Endothelial cell of umbilical vein (primary cell): Measurements from ENCODE around the gene NRXN3. TPM values are rescaled to one million over a fixed set of nuclear protein-coding genes. Genes with fewer than 3 reads are reported as not detected.

Source experiments
- BruUV-seq: library from RNA; stranded (reverse); fragments of 400-500 nt; replicated peaks from 2 replicates; lab custom pipeline; 2021; lab: Mats Ljungman, UMichigan
- CTCF ChIA-PET: fragments of 300-600, 350-600 bp; sonication (Branson Sonifier 250); formaldehyde crosslinking; loops from one replicate; lab custom pipeline; 2021; ENCODE audit warnings: antibody characterized with exemption, inconsistent platforms; lab: Charles Lee
- POLR2A ChIA-PET: fragments of 300-600, 350-600 bp; sonication (Branson Sonifier 250); formaldehyde crosslinking; loops from one replicate; lab custom pipeline; 2021; ENCODE audit warnings: antibody characterized with exemption, inconsistent platforms; lab: Charles Lee
- DNase-seq: peaks from one replicate; pipeline ENCODE4 v3.0.0-alpha.2; 2011; ENCODE audit warnings: low read depth, low spot score
- FAIRE-seq: peaks from 2 replicates; lab custom pipeline; 2011; peaks lifted over from hg19 to GRCh38; lab: Jason Lieb, UNC
- H2AFZ ChIP-seq: 2 replicates; pipeline ENCODE4 v1.6.0; 2012; ENCODE audit warnings: low read depth, low read length, control low read depth, inconsistent platforms
- H3K27ac ChIP-seq: 2 replicates; pipeline ENCODE4 v1.5.1; 2011; ENCODE audit warnings: low read depth, mild to moderate bottlenecking, control low read depth, low read length, moderate library complexity; ENCODE audit not compliant: insufficient read depth
- H3K27me3 ChIP-seq, 2 experiments: 2 replicates each; pipeline versions ENCODE4 v1.6.0 to v1.6.1; 2011; ENCODE audit warnings: low read length in 2 of 2, mixed read lengths in 1 of 2; ENCODE audit not compliant: control insufficient read depth in 2 of 2, insufficient read depth in 2 of 2
- H3K36me3 ChIP-seq, 2 experiments: 2 replicates in 1 of 2; 3 replicates in 1 of 2; pipeline ENCODE4 v1.5.1; 2011; ENCODE audit warnings: low read length in 2 of 2, mild to moderate bottlenecking in 1 of 2, moderate library complexity in 1 of 2; ENCODE audit not compliant: control insufficient read depth in 2 of 2, insufficient read depth in 2 of 2; ENCODE audit errors: extremely low read depth in 1 of 2
- H3K4me1 ChIP-seq: 3 replicates; pipeline ENCODE4 v1.5.1; 2011; ENCODE audit warnings: mild to moderate bottlenecking, low read length; ENCODE audit not compliant: control insufficient read depth, insufficient read depth; ENCODE audit errors: extremely low read depth
- H3K4me2 ChIP-seq: 2 replicates; pipeline ENCODE4 v1.6.1; 2011; ENCODE audit warnings: low read length, control low read depth, mixed read lengths; ENCODE audit not compliant: insufficient read depth
- H3K4me3 ChIP-seq, 3 experiments: fragments of 200-600 bp in 1 of 3; sonication (generic), shearing (Covaris generic) in 1 of 3; replicated peaks in 1 of 3; 2 replicates each; pipeline ENCODE4 v1.5.1; 2011 to 2016; ENCODE audit warnings: control low read depth in 3 of 3, low read length in 3 of 3, mild to moderate bottlenecking in 2 of 3, inconsistent platforms in 1 of 3, low read depth in 1 of 3, moderate library complexity in 1 of 3; ENCODE audit not compliant: insufficient read depth in 1 of 3
- H3K79me2 ChIP-seq: 2 replicates; pipeline ENCODE4 v1.6.0; 2012; ENCODE audit warnings: low read length, inconsistent platforms; ENCODE audit not compliant: control insufficient read depth, insufficient read depth
- H3K9ac ChIP-seq: replicated peaks from 2 replicates; pipeline ENCODE3; 2011; ENCODE audit warnings: low read length, control low read depth; ENCODE audit not compliant: insufficient read depth; ENCODE audit errors: extremely low read depth
- H3K9me1 ChIP-seq: replicated peaks from 3 replicates; pipeline ENCODE4 v1.6.0; 2011; ENCODE audit warnings: mild to moderate bottlenecking, low read length; ENCODE audit not compliant: control insufficient read depth, insufficient read depth; ENCODE audit errors: extremely low read depth
- H3K9me3 ChIP-seq: replicated peaks from 2 replicates; pipeline ENCODE4 v1.5.1; 2012; ENCODE audit warnings: low read length, inconsistent platforms; ENCODE audit not compliant: control insufficient read depth, insufficient read depth
- H4K20me1 ChIP-seq: replicated peaks from 2 replicates; pipeline ENCODE3; 2011; ENCODE audit warnings: mild to moderate bottlenecking, low read length; ENCODE audit not compliant: control insufficient read depth, insufficient read depth; ENCODE audit errors: extremely low read depth
- EZH2 ChIP-seq: IDR thresholded peaks from 2 replicates; pipeline ENCODE4 v1.6.1; 2012; ENCODE audit warnings: borderline replicate concordance, low read depth, mild to moderate bottlenecking, moderate library complexity, low read length, inconsistent platforms; ENCODE audit not compliant: severe bottlenecking
- FOS ChIP-seq: IDR thresholded peaks from 2 replicates; pipeline ENCODE4 v1.6.1; 2011; ENCODE audit warnings: mild to moderate bottlenecking, low read length, moderate library complexity, borderline replicate concordance; ENCODE audit not compliant: insufficient read depth
- GATA2 ChIP-seq: IDR thresholded peaks from 2 replicates; pipeline ENCODE4 v1.7.0; 2011; ENCODE audit warnings: low read depth, mild to moderate bottlenecking, moderate library complexity, mixed read lengths, low read length; ENCODE audit not compliant: insufficient read length, insufficient read depth
- JUN ChIP-seq: IDR thresholded peaks from 2 replicates; pipeline ENCODE4 v1.6.1; 2011; ENCODE audit warnings: borderline replicate concordance, low read depth; ENCODE audit not compliant: insufficient read length, insufficient read depth
- MYC ChIP-seq: IDR thresholded peaks from one replicate; pipeline ENCODE4 v1.6.1; 2011; ENCODE audit warnings: mild to moderate bottlenecking, low read depth, low read length
- POLR2A ChIP-seq: IDR thresholded peaks from 2 replicates; pipeline ENCODE4 v1.6.1; 2012; ENCODE audit warnings: low read depth, mild to moderate bottlenecking, control low read depth, low read length
- POLR2AphosphoS5 ChIP-seq: IDR thresholded peaks from 2 replicates; pipeline ENCODE4 v1.6.1; 2012; ENCODE audit warnings: low read depth, mild to moderate bottlenecking, control low read depth, low read length, moderate library complexity; ENCODE audit not compliant: insufficient read depth
- dilution Hi-C: fragments of 300-500 bp; cut with MboI; formaldehyde crosslinking; loops from one replicate; pipeline ENCODE4 v1.15.0; 2019; ENCODE audit warnings: low sequenced_read_pairs; ENCODE audit not compliant: extremely low pct_ligation_motif_present
- intact Hi-C: fragments of 100-400 bp; cut with micrococcal nuclease; formaldehyde crosslinking; loops from one replicate; pipeline ENCODE4 v1.10.0; 2022
- polyA plus RNA-seq, 4 experiments: library from polyadenylated mRNA; depleted of rRNA in 3 of 4; stranded (reverse) in 3 of 4; unstranded in 1 of 4; fragments of >200 nt; gene quantifications; 2 replicates each; pipeline versions ENCODE4 v1.2.1 to v1.2.3, GENCODE V29; 2011 to 2012; ENCODE audit warnings: missing spikeins in 1 of 4
- small RNA-seq: library from RNA; depleted of rRNA; stranded (forward); fragments of <200 nt; gene quantifications from one replicate; pipeline ENCODE3, GENCODE V24; 2012; ENCODE audit warnings: low replicate concordance, low read depth; ENCODE audit not compliant: insufficient read depth, insufficient read length
- total RNA-seq: library from RNA; stranded (reverse); gene quantifications from 2 replicates; pipeline ENCODE4 v1.2.3, GENCODE V29; 2021
- TF ChIP-seq, protein P1 (sequence below): IDR thresholded peaks from 2 replicates; pipeline ENCODE4 v1.6.1; 2011; ENCODE audit not compliant: insufficient read depth, insufficient read length
- TF ChIP-seq, protein P2 (sequence below), 2 donors: IDR thresholded peaks; 1 replicate in 1 of 2; 2 replicates in 1 of 2; pipeline ENCODE4 v1.5.1; 2011; ENCODE audit warnings: low read length in 2 of 2, mild to moderate bottlenecking in 2 of 2, moderate library complexity in 2 of 2, control low read depth in 1 of 2, inconsistent platforms in 1 of 2, low read depth in 1 of 2; ENCODE audit not compliant: insufficient read depth in 1 of 2; ENCODE audit errors: extremely low read depth in 1 of 2

Gene NRXN3
- total and polyA plus RNA-seq, 2 donors (not counting 3 experiments of a cell fraction or from before 2014, with no cell fraction given) = 0.72 to 4.2 TPM

DNA sequence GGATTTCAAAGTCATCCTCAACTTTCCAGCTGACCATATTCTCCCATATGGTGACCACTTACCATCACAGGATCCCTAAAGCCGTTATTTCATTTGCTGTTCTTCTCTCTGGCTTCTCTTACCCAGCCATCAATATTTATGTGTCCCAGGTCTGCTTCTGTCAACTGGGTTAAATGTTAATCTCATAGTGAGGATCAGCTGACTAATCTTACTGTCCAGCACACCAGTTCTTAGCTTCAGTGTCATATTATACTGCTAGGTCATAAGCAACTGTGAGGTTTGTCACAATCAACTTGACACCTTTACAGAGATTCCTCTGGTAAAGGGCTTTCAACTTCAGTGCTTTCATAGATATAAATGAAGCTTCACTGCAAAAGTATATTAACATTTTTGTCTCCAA is 1746.7 kb downstream of the NRXN3 start:
- Histone ChIP-seq H3K79me2 (no peaks in the 10 kb centered on the region), H3K27me3 (no peaks in the 10 kb centered on the region), H4K20me1 (no peaks in the 10 kb centered on the region), H3K36me3 (no peaks in the 10 kb centered on the region), H3K4me1 (no peaks in the 10 kb centered on the region), H3K9ac (no peak overlapping the region), H3K4me2 (no peak overlapping the region), H3K9me3 (no peaks in the 10 kb centered on the region), H3K27ac (no peak overlapping the region), H2AFZ (no peak overlapping the region), H3K4me3 (no peak overlapping the region), H3K9me1 (no peaks in the 10 kb centered on the region)
- intact Hi-C loops (no loop called here), dilution Hi-C loops (no loop called here)
- CTCF ChIA-PET = no interaction called here
- no peak for DNase-seq
- POLR2A ChIA-PET = no interaction called here
- TF ChIP-seq FOS (no peak), POLR2A (no peak), EZH2 (no peak), POLR2AphosphoS5 (no peak), JUN (no peak), GATA2 (no peak), MYC (no peak)
- TF ChIP-seq, protein P1, sequence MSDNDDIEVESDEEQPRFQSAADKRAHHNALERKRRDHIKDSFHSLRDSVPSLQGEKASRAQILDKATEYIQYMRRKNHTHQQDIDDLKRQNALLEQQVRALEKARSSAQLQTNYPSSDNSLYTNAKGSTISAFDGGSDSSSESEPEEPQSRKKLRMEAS = no peak
- TF ChIP-seq, protein P2, sequence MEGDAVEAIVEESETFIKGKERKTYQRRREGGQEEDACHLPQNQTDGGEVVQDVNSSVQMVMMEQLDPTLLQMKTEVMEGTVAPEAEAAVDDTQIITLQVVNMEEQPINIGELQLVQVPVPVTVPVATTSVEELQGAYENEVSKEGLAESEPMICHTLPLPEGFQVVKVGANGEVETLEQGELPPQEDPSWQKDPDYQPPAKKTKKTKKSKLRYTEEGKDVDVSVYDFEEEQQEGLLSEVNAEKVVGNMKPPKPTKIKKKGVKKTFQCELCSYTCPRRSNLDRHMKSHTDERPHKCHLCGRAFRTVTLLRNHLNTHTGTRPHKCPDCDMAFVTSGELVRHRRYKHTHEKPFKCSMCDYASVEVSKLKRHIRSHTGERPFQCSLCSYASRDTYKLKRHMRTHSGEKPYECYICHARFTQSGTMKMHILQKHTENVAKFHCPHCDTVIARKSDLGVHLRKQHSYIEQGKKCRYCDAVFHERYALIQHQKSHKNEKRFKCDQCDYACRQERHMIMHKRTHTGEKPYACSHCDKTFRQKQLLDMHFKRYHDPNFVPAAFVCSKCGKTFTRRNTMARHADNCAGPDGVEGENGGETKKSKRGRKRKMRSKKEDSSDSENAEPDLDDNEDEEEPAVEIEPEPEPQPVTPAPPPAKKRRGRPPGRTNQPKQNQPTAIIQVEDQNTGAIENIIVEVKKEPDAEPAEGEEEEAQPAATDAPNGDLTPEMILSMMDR (IDR thresholded peaks at IDR 0.05; ENCODE audit: extremely low read depth in 1 of 2, insufficient read depth in 1 of 2, low read depth in 1 of 2, low read length in 2 of 2) = no peak
- no peak for FAIRE-seq
- no TSS peak for BruUV-seq

Small RNAs within 50 kb of the gene (small RNA-seq; reads per million reads assigned to genes)
- gene RNA5SP388 = not detected
